ENCODE data around the gene MRGPRX1. TPM values are rescaled to one million over a fixed set of nuclear protein-coding genes. Genes with fewer than 3 reads are reported as not detected.

MRGPRX1 gene
- polyA plus RNA-seq, 1 donor from 2014 or later = not detected

DNA sequence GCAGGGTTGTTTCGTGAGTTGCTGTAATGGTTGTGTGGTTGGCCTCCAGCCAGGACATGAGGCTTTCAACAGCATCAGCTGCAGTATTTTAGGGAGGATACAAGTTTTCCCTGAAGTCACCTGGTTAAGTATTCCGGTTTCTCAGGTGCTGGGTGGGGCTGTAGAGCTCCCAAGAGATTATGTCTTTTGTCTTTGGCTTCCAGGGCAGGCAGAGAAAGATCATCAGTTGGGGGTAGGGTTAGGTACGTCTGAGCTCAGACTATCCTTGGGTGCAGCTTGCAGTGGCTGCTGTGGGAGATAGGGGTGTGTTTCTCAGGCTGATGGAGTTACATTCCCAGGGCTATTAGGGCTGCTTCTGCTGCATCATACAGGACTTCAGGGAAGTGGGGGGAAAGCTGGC, 47.5 kb upstream of the MRGPRX1 start:
- TF ChIP-seq EP300 (conservative IDR thresholded peaks at IDR 0.05; ENCODE audit: poor library complexity, severe bottlenecking) = no peak
- TF ChIP-seq SMC3 (conservative IDR thresholded peaks at IDR 0.05; ENCODE audit: poor library complexity) = no peak
- no peak for TF ChIP-seq POLR2AphosphoS5 (IDR thresholded peaks at IDR 0.05)
- TF ChIP-seq TAF1 (IDR thresholded peaks at IDR 0.05; ENCODE audit: low read depth) = no peak
- no peak for TF ChIP-seq EZH2 (IDR thresholded peaks at IDR 0.05; ENCODE audit: borderline replicate concordance, insufficient read depth, low read length, poor library complexity, severe bottlenecking)
- no peak for TF ChIP-seq MXI1 (conservative IDR thresholded peaks at IDR 0.05; ENCODE audit: poor library complexity, severe bottlenecking)
- TF ChIP-seq, protein P1, sequence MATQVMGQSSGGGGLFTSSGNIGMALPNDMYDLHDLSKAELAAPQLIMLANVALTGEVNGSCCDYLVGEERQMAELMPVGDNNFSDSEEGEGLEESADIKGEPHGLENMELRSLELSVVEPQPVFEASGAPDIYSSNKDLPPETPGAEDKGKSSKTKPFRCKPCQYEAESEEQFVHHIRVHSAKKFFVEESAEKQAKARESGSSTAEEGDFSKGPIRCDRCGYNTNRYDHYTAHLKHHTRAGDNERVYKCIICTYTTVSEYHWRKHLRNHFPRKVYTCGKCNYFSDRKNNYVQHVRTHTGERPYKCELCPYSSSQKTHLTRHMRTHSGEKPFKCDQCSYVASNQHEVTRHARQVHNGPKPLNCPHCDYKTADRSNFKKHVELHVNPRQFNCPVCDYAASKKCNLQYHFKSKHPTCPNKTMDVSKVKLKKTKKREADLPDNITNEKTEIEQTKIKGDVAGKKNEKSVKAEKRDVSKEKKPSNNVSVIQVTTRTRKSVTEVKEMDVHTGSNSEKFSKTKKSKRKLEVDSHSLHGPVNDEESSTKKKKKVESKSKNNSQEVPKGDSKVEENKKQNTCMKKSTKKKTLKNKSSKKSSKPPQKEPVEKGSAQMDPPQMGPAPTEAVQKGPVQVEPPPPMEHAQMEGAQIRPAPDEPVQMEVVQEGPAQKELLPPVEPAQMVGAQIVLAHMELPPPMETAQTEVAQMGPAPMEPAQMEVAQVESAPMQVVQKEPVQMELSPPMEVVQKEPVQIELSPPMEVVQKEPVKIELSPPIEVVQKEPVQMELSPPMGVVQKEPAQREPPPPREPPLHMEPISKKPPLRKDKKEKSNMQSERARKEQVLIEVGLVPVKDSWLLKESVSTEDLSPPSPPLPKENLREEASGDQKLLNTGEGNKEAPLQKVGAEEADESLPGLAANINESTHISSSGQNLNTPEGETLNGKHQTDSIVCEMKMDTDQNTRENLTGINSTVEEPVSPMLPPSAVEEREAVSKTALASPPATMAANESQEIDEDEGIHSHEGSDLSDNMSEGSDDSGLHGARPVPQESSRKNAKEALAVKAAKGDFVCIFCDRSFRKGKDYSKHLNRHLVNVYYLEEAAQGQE (IDR thresholded peaks at IDR 0.05; ENCODE audit: borderline replicate concordance) = no peak
- TF ChIP-seq, protein P2, sequence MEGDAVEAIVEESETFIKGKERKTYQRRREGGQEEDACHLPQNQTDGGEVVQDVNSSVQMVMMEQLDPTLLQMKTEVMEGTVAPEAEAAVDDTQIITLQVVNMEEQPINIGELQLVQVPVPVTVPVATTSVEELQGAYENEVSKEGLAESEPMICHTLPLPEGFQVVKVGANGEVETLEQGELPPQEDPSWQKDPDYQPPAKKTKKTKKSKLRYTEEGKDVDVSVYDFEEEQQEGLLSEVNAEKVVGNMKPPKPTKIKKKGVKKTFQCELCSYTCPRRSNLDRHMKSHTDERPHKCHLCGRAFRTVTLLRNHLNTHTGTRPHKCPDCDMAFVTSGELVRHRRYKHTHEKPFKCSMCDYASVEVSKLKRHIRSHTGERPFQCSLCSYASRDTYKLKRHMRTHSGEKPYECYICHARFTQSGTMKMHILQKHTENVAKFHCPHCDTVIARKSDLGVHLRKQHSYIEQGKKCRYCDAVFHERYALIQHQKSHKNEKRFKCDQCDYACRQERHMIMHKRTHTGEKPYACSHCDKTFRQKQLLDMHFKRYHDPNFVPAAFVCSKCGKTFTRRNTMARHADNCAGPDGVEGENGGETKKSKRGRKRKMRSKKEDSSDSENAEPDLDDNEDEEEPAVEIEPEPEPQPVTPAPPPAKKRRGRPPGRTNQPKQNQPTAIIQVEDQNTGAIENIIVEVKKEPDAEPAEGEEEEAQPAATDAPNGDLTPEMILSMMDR (IDR thresholded peaks at IDR 0.05; ENCODE audit: poor library complexity, severe bottlenecking) = no peak
- TF ChIP-seq RAD21 (conservative IDR thresholded peaks at IDR 0.05) = no peak
- Histone ChIP-seq H3K4me3 (ENCODE audit: low read length) (no peak overlapping the region), H3K9me3 (ENCODE audit: low read length) (no peaks in the 10 kb centered on the region), H3F3A (ENCODE audit: insufficient read depth, low read length, poor library complexity, severe bottlenecking) (no peaks in the 10 kb centered on the region), H4K20me1 (ENCODE audit: insufficient read depth) (no peaks in the 10 kb centered on the region), H3K4me2 (ENCODE audit: low read length) (no peak overlapping the region), H3K9ac (ENCODE audit: low read length) (no peak overlapping the region), H3K27ac (ENCODE audit: low read length) (no peak overlapping the region), H3K9me2 (ENCODE audit: insufficient read depth, low read length) (no peaks in the 10 kb centered on the region), H2AFZ (ENCODE audit: low read depth, low read length) (no peak overlapping the region), H3K27me3 (ENCODE audit: insufficient read depth, low read depth, low read length) (no peaks in the 10 kb centered on the region), H3K79me2 (replicated peaks; ENCODE audit: insufficient read depth, low read length) (no peaks in the 10 kb centered on the region), H3K36me3 (ENCODE audit: insufficient read depth, low read length) (no peaks in the 10 kb centered on the region)

DNA sequence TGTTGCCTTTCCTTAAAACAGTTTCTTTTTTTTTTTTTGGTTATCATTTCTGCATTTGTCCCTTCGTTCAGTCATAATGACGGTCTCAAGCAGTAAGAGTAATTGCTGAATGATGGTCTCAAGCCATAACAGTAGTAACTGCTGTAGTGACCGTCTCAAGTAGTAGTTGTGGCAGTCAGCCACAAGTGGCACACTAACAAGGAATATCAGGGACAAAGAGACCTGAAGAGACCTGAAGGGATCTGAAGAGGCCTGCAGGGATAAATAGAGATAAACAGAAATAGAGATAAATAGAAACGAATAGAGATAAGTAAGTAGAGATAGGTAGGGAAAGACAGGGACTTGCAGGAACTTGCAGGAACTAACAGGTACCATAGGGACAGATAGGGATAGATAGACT, 42.7 kb upstream of the MRGPRX1 start:
- Histone ChIP-seq H3K79me2 (replicated peaks; ENCODE audit: insufficient read depth, low read length) (no peaks in the 10 kb centered on the region), H2AFZ (ENCODE audit: low read depth, low read length) (no peak overlapping the region), H3K4me2 (ENCODE audit: low read length) (no peak overlapping the region), H3K9me2 (ENCODE audit: insufficient read depth, low read length) (no peaks in the 10 kb centered on the region), H3K9me3 (ENCODE audit: low read length) (no peaks in the 10 kb centered on the region), H3F3A (ENCODE audit: insufficient read depth, low read length, poor library complexity, severe bottlenecking) (no peaks in the 10 kb centered on the region), H3K4me3 (ENCODE audit: low read length) (no peak overlapping the region), H4K20me1 (ENCODE audit: insufficient read depth) (no peaks in the 10 kb centered on the region), H3K36me3 (ENCODE audit: insufficient read depth, low read length) (no peaks in the 10 kb centered on the region), H3K27ac (ENCODE audit: low read length) (no peak overlapping the region), H3K27me3 (ENCODE audit: insufficient read depth, low read depth, low read length) (no peaks in the 10 kb centered on the region), H3K9ac (ENCODE audit: low read length) (no peak overlapping the region)
- TF ChIP-seq, protein P2 (IDR thresholded peaks at IDR 0.05; ENCODE audit: poor library complexity, severe bottlenecking) = no peak
- TF ChIP-seq EZH2 (IDR thresholded peaks at IDR 0.05; ENCODE audit: borderline replicate concordance, insufficient read depth, low read length, poor library complexity, severe bottlenecking) (no peak), POLR2AphosphoS5 (IDR thresholded peaks at IDR 0.05) (no peak), MXI1 (conservative IDR thresholded peaks at IDR 0.05; ENCODE audit: poor library complexity, severe bottlenecking) (no peak), RAD21 (conservative IDR thresholded peaks at IDR 0.05) (no peak), EP300 (conservative IDR thresholded peaks at IDR 0.05; ENCODE audit: poor library complexity, severe bottlenecking) (no peak), SMC3 (conservative IDR thresholded peaks at IDR 0.05; ENCODE audit: poor library complexity) (no peak), TAF1 (IDR thresholded peaks at IDR 0.05; ENCODE audit: low read depth) (no peak)
- TF ChIP-seq, protein P1 (IDR thresholded peaks at IDR 0.05; ENCODE audit: borderline replicate concordance) = no peak

Data from neural cell (in vitro differentiated cells).